H1 (cell line): ENCODE data around the gene COL6A1. TPM values are rescaled to one million over a fixed set of nuclear protein-coding genes. Genes with fewer than 3 reads are reported as not detected.

ENCODE experiments used
- BCL11A ChIP-seq, 2 experiments: IDR thresholded peaks; one replicate each; pipeline ENCODE4 v1.6.1; 2011; ENCODE audit warnings: low read depth in 2 of 2, low read length in 2 of 2, mild to moderate bottlenecking in 2 of 2
- CBX5 ChIP-seq: fragments of 300-800, 300-1000 bp; sonication (generic); IDR thresholded peaks from 2 replicates; pipeline ENCODE4 v1.7.1; 2016; ENCODE audit warnings: antibody characterized with exemption, low read length, low read depth
- JUND ChIP-seq: IDR thresholded peaks from 2 replicates; pipeline ENCODE4 v1.6.1; 2011; ENCODE audit warnings: mild to moderate bottlenecking, improper control_type of control experiment, low read length
- NANOG ChIP-seq: IDR thresholded peaks from 2 replicates; pipeline ENCODE4 v1.6.1; 2011; ENCODE audit warnings: low read length, low read depth, mild to moderate bottlenecking, inconsistent platforms; ENCODE audit not compliant: insufficient read depth, poor library complexity, severe bottlenecking
- PHF8 ChIP-seq: fragments of 200-600 bp; sonication (generic); conservative IDR thresholded peaks from 2 replicates; pipeline ENCODE4 v1.7.1; 2012; ENCODE audit warnings: low read depth, mild to moderate bottlenecking, inconsistent platforms, low read length, moderate library complexity
- POLR2AphosphoS5 ChIP-seq: IDR thresholded peaks from 2 replicates; pipeline ENCODE4 v1.6.1; 2011; ENCODE audit warnings: low read depth, low read length
- SP1 ChIP-seq: IDR thresholded peaks from 2 replicates; pipeline ENCODE4 v1.6.1; 2011; ENCODE audit warnings: low read depth, low read length
- SP2 ChIP-seq: IDR thresholded peaks from 2 replicates; pipeline ENCODE4 v1.6.1; 2012; ENCODE audit warnings: mild to moderate bottlenecking, low read length, inconsistent platforms
- polyA plus RNA-seq, 7 experiments: library from polyadenylated mRNA; depleted of rRNA in 3 of 7; stranded (reverse) in 5 of 7; unstranded in 2 of 7; fragments of >200 nt in 5 of 7; fragments of 200-250 nt in 2 of 7; gene quantifications; 1 replicate in 5 of 7; 2 replicates in 1 of 7; 4 replicates in 1 of 7; pipeline versions ENCODE4 v1.2.1 to v1.2.3, GENCODE V29; 2011 to 2013; ENCODE audit warnings: missing spikeins in 2 of 7, mixed read lengths in 2 of 7
- total RNA-seq: library from RNA; stranded (reverse); fragmentation: NEBNext Ultra II Directional; extraction: Animal tissue kit (Norgen Biotek cat#: 25700); gene quantifications from 2 replicates; pipeline ENCODE4 v1.2.1, GENCODE V29; 2021
- TF ChIP-seq, protein P1 (sequence below): fragments of 300-600 bp; sonication (generic); IDR thresholded peaks from 2 replicates; pipeline ENCODE4 v1.7.1; 2012; ENCODE audit warnings: low read length, moderate library complexity, mild to moderate bottlenecking, inconsistent platforms; ENCODE audit not compliant: insufficient replicate concordance

Gene COL6A1
- total and polyA plus RNA-seq, 2 of the 8 experiments (the other 6 are each of a cell fraction or from before 2014, with no cell fraction given) = 100 to 115 TPM

DNA sequence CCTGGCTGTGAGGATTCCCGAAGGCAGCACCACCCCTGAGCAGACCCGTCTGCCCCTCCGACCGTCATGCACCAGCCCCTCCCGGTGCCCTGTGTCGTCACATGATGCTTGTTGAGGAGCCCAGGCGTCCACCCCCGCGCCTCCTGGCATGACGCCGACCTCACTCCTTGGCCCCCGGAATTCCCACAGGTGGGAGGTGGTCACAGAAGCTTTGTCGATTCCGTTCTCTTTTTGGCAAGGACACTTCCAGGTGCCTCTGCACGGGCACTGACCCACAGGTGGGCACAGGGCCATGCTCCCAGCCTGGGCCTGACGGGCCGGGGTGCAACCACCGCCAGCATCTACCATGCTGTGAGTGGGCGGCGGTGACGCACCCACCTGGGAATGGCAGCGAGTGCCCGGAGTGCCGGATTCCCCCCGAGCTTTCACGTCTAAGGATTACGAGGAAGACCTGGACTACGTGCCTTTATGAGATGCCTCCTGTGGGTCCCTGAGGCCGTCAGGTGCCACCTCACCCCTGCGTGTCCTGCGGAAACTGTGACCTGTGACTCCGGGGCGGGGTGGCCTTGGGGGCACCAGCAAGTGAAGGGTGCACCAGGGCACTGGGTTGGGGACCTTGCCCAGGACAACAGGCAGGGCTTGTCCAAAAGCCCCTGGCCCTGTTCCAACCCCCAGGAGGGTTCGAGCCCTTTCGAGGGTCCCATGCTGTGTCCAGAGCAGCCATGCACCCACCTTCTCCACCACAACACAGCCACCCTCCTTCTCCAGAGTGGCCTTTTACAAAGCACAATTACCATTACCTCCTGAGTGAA, 31.4 kb upstream of the COL6A1 start (continued):
- TF ChIP-seq, protein P1, sequence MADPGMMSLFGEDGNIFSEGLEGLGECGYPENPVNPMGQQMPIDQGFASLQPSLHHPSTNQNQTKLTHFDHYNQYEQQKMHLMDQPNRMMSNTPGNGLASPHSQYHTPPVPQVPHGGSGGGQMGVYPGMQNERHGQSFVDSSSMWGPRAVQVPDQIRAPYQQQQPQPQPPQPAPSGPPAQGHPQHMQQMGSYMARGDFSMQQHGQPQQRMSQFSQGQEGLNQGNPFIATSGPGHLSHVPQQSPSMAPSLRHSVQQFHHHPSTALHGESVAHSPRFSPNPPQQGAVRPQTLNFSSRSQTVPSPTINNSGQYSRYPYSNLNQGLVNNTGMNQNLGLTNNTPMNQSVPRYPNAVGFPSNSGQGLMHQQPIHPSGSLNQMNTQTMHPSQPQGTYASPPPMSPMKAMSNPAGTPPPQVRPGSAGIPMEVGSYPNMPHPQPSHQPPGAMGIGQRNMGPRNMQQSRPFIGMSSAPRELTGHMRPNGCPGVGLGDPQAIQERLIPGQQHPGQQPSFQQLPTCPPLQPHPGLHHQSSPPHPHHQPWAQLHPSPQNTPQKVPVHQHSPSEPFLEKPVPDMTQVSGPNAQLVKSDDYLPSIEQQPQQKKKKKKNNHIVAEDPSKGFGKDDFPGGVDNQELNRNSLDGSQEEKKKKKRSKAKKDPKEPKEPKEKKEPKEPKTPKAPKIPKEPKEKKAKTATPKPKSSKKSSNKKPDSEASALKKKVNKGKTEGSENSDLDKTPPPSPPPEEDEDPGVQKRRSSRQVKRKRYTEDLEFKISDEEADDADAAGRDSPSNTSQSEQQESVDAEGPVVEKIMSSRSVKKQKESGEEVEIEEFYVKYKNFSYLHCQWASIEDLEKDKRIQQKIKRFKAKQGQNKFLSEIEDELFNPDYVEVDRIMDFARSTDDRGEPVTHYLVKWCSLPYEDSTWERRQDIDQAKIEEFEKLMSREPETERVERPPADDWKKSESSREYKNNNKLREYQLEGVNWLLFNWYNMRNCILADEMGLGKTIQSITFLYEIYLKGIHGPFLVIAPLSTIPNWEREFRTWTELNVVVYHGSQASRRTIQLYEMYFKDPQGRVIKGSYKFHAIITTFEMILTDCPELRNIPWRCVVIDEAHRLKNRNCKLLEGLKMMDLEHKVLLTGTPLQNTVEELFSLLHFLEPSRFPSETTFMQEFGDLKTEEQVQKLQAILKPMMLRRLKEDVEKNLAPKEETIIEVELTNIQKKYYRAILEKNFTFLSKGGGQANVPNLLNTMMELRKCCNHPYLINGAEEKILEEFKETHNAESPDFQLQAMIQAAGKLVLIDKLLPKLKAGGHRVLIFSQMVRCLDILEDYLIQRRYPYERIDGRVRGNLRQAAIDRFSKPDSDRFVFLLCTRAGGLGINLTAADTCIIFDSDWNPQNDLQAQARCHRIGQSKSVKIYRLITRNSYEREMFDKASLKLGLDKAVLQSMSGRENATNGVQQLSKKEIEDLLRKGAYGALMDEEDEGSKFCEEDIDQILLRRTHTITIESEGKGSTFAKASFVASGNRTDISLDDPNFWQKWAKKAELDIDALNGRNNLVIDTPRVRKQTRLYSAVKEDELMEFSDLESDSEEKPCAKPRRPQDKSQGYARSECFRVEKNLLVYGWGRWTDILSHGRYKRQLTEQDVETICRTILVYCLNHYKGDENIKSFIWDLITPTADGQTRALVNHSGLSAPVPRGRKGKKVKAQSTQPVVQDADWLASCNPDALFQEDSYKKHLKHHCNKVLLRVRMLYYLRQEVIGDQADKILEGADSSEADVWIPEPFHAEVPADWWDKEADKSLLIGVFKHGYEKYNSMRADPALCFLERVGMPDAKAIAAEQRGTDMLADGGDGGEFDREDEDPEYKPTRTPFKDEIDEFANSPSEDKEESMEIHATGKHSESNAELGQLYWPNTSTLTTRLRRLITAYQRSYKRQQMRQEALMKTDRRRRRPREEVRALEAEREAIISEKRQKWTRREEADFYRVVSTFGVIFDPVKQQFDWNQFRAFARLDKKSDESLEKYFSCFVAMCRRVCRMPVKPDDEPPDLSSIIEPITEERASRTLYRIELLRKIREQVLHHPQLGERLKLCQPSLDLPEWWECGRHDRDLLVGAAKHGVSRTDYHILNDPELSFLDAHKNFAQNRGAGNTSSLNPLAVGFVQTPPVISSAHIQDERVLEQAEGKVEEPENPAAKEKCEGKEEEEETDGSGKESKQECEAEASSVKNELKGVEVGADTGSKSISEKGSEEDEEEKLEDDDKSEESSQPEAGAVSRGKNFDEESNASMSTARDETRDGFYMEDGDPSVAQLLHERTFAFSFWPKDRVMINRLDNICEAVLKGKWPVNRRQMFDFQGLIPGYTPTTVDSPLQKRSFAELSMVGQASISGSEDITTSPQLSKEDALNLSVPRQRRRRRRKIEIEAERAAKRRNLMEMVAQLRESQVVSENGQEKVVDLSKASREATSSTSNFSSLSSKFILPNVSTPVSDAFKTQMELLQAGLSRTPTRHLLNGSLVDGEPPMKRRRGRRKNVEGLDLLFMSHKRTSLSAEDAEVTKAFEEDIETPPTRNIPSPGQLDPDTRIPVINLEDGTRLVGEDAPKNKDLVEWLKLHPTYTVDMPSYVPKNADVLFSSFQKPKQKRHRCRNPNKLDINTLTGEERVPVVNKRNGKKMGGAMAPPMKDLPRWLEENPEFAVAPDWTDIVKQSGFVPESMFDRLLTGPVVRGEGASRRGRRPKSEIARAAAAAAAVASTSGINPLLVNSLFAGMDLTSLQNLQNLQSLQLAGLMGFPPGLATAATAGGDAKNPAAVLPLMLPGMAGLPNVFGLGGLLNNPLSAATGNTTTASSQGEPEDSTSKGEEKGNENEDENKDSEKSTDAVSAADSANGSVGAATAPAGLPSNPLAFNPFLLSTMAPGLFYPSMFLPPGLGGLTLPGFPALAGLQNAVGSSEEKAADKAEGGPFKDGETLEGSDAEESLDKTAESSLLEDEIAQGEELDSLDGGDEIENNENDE = no peak
- TF ChIP-seq SP1 (no peak), CBX5 (no peak), PHF8 (no peak), SP2 (no peak), JUND (no peak), NANOG (no peak), POLR2AphosphoS5 (no peak), BCL11A (IDR thresholded peaks at IDR 0.05; ENCODE audit: low read depth in 2 of 2, low read length in 2 of 2) (no peak)
